Fibroblast of skin of left biceps (primary cell): Measurements from ENCODE around the gene RIPK1.
"Not testable (repeated sequence)": the region's sequence is repeated elsewhere in the genome, so short reads cannot be mapped to it uniquely, and the experiment has no call there.

Experiments
- DNase-seq, 2 experiments: peaks; one replicate each; pipeline ENCODE4 v3.0.0-alpha.2; 2013; ENCODE audit warnings: low read depth in 2 of 2

RIPK1 gene

DNA sequence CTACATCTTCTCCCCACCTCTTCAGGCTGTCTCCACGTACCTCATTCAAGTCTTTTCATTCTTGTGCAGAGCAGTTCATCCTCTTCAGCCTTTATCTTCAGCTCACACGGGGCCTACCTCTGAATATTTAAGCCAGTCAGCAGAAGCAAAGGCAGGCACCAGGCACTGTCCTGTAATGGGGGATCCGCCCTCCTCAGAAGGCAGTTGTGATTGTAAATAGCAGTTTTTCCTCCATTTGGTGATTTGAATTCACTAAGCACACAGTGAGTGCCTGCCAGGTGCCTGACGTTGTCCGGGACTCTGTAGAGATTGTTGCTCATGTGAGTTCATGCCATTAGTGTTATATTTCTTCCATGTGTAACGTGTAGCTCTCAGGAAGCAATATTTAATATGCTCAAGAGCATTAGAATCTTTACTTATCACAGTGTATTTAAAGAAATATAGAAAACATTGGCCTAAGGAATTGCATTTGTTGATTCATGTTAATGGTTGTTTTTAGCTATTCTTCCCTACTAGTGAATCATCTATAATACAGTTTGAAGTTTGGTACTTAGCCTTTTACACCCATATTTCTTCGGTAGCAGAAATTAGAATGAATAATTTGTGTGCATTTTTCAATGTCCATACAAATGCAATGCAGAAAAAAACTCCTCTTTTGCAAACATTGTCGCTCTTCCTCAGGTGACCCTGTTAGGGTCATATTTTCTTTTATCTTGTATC is 68.2 kb downstream of the RIPK1 start:
- no peak for DNase-seq

DNA sequence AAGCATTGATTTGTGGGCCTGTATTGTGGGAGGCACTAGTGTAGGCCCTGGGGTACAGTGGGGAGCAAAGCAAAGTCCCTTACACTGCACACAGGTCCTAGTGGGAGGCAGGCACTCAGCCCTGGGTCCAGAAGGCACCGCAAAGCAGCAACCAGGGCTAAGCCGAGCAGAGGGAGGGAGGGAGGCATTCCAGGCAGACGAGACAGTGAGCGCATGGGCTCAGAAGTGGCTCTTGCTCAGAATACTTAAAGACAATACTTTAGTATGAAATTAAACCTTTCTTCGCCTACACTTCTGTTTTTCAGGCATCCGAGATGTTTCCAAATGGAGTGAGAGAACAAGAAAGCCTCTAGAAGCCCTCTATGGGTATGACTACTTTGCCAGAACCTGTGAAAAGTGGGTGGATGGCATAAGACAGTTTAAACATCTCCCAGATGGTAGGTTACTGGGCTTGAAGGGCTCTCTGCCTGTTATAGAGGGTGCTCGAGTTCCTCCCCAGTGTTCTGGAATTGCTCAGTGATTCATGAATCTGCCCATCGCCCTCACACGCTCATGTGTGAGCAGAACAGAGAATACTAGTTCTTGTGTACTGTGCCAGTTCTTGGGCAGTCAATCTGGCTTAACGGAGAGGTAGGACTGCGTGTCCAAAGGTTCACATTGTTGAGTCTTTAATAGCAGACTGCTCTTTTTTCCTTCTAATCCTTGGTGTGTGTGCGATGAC is 68.9 kb downstream of the RIPK1 start:
- no peak for DNase-seq

DNA sequence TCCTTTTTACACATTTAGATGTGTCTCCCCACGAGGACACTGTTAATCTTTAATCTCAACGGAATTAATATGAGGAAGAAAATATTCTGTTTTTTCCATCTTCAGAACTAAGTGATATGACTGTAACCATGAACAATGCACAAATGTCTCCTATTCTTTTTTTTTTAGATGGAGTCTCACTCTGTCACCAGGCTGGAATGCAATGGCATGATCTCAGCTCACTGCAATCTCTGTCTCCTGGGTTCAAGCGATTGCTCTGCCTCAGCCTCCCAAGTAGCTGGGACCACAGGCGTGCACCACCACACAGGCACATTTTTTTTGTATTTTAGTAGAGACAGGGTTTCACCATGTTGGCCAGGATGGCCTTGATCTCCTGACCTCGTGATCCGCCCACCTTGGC is 69.6 kb downstream of the RIPK1 start:
- DNase-seq, result not testable (repeated sequence)

DNA sequence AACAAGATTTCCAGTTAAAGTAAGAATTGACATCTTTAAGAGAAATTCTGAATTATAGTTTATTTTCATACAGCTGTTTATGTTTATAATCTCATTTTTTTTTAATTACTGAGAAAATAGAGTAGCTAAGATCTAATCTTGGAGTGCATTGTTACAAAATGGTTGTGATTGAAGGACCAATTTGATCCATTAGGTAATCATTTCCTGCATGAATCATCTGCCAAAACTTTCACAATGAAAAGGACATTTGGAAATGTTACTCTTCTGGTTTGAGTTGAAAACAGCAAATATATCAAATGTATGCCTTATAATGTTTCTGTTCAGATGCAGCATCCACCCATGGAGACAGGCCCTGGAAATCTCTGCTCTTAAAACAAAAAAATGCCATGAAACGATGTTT is 70.0 kb downstream of the RIPK1 start:
- no peak for DNase-seq

DNA sequence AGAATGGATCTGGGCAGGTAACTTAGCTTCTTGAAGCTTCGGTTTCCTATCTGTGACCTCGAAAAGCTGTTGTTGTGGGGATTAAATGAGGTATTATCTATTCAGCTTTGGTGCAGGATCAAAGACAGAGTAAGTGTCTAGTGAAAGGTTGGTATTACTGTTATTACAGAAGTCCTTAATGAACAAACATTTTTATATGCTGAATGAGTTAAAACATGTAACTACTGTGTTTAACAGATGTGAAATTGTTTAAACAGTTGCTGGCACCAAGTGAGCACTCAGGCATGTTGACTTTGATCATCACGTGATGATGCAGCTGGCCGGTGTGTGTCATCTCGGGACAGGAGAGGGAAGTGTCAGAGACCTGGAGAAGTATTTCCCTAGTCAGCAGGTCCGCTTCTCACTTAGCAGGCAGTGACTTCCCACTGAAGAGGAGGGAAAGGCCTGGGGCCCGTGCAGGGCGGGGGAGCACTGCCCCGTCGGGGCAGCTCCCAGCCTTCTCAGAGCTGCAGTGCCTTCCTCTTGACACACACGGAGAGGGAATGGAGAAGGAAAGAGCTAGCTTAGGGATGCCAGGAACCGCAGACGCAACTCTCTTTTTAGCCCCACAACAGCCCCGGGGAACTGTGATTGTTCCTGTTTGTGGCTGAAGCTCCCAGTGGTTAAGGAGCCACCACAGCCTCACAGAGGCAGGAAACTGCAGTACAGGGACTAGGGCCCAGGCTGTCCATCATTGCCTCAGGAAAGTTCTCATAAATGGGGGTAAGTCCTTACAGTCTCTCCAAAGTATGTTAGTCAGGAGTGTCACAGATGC is 71.0 kb downstream of the RIPK1 start:
- no peak for DNase-seq

DNA sequence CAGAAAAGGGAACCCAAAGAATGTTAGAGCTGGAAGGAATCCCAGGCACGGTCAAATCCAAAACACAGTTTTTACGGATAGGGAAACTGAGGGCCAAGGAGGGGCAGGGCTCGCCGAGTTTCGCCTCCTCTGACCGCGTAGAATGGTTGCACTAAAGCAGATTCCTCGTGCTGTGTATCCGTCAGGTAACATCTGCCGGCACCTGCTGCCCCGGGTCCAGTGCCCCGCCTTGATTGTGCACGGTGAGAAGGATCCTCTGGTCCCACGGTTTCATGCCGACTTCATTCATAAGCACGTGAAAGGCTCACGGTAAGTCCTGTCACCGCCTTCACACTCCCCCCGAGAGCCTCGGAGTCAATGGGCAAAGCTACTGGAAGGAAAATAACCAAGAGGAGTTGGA is 71.9 kb downstream of the RIPK1 start:
- no peak for DNase-seq

DNA sequence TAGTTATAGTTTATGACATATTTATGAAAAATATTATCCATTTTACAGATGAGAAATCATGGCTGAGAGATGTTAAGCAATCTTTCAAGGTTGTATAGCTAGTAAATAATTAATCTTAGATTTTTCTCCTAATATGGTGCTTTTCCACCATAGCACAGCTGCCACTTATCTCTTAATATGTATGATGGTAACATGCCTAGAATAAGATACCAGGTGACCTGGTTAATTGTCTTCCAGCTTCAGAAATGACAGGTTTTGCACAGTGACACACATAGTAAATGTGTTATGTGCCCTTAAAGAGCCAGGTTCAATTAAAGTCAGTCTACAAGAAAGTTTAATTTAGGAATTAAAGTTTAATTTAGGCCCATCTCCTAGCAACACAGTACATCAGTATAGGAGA is 74.2 kb downstream of the RIPK1 start:
- no peak for DNase-seq

DNA sequence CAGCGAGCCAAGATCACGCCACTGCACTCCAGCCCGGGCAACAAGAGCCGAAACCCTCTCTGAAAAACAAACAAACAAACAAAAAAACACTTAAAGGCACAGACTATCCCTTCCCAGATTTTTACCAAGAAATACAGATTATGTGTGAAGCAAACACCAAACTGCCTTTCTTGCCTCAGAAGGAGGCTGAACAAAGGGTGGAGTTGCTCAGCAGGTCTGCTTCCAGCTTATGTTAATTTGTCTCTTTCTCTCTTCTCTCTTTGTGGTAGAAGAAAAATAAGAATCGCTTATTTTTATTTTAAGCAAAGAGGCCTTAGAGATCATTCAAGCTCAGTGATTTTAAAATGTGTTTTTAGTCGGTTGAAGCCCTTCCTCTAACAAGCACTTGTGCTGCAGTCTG is 74.9 kb downstream of the RIPK1 start:
- DNase-seq, result no peak

DNA sequence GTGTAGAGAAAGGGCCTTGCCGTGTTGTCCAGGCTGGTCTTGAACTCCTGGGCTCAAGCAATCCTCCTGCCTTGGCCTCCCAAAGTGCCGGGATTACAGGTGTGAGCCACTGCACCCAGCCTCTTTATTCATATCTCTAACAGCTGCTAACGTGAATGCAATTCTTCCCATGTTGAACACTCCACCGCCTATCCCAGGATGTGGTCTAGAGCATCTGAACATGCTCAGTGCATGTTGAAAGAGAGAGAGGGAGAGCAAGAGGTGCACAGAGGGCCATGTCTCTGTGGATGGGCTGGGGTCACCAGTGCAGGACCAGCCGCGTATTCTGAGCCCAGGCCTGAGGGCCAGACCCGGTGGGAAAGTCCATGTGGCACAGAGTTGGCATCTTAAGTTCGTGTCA is 76.3 kb downstream of the RIPK1 start:
- no peak for DNase-seq

DNA sequence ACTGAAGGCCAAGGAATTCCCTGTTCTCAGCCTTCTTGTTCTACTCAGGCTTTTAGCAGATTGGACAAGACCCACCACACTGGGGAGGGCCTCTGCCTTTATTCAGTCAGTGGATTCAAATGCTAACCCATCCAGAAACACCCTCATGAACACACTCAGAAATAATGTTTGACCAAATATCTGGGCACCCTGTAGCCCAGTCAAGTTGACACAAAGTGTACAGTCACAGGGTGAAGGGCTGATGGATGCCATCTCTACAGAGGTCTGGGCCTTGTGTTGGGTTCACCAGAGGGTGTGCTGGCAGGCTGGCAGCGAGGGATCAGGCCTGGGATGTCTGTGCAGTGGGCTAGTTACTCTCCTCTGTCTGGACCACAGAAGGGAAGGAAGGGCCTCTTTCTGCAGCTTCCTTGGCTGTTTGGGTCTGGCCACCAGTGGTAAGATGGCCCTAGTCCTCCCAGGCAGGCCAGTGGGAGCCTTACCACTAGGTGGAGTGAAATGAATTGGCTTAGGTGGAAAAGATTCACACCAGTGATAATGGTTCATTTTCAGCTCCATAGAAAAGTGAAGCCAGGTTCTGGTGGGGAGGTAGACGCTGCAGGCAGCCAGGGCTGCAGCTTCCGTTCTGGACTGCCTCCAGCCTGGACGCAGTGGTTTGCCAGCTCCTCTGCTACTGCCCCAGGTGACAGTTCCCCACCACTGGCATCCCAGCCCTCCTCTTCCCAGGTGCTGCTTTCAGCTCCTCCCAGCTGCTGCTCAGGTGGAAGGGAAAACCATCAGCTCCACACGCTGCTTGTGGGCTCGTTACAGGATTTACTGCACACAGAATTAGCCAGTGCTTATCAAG is 79.8 kb downstream of the RIPK1 start:
- no peak for DNase-seq

DNA sequence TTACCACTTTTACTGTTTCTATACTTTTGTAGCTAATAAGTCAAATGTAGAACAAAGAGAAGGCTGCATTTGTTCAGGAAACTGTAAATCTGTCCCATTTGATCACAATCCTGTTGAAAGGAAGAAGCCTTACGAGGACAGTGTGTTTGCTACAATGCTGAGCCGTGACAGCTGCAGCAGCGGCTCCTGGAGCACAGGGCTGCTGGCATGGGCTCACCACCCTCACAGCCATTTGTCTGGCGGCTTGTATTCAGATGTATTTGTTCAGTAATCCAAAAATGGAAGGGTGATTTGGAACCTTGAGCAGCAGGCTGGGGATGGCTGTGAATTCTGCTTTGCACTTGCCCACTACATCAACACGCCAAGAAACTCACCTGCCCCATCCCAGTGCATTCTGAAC is 83.4 kb downstream of the RIPK1 start:
- no peak for DNase-seq

DNA sequence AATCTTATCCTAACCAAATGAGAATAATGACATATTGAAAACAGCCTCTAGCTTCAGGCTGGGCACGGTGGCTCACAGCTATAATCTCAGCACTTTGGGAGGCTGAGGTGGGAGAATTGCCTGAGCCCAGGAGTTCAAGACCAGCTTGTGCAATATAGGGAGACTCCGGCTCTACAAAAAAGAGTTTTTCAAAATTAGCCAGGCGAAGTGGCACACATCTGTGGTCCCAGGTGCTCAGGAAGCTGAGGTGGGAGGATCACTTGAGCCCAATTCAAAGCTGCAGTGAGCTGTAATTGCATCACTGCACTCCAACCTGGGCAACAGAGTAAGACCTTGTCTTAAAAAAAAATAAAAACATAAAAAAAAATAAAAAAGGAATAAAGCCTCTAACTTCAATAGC is 84.4 kb downstream of the RIPK1 start:
- DNase-seq, result no peak

DNA sequence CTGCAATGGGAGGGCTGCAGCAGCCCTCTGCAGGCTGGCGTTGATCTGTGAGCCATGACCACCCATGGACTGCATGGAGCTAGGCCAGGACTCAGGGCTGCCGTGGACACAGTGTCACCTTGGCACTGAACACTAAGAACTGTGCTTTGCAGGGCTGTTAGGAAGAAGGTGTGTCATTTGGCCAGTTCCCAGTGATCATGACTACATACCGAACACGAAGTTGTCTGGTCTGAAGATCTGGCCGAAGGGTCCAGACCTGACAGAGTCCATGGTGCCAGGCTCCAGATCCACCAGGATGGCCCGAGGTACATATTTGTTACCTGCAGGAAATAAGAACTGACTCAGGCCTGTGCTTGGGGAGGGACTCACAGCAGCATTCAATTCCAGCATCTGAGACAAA is 87.1 kb downstream of the RIPK1 start:
- DNase-seq, result not testable (repeated sequence)

DNA sequence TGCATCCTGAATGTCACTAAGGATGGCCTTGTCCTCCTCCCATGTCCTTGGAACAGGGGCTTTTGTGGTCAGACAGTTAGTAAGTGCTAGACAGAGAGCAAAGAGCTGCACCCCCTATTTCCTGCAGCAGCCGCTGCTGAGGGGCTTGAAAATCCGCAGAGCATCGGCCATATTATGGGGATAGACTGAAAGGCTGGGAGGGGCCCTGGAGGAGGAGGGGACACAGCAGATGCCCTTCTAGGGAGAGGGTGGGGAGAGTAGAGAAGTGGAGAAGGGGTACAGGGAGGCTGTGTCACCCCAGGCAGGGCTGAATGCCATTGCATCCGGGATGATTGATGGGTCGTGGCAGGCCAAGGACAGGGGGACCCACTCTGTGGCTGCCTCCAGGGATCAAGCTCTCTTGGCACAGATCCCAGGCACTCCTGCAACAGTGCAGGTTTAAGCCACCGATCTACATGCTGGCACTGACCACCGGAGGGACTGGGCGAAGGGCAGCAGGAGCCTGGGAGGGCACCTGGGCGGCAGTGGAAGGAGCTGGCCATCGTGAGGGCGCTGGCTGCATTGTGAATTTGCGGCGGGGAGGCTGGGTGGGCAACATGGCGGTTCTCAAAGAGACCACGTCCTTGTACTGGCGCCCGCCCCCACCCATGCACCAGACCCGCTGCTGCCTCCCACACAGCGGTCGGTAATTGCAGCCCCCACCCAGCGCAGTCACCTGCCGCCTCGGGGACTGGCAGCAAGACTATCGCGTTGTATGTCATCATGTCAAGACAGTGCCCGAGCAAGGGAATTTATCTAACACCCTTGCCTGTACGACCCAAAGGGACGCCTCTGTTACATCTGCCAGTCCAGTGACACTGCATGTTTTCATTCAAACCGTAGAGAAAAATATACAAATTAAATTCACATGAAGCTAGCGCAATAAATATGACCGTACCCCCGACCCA is 88.2 kb downstream of the RIPK1 start:
- not testable (repeated sequence) for DNase-seq

DNA sequence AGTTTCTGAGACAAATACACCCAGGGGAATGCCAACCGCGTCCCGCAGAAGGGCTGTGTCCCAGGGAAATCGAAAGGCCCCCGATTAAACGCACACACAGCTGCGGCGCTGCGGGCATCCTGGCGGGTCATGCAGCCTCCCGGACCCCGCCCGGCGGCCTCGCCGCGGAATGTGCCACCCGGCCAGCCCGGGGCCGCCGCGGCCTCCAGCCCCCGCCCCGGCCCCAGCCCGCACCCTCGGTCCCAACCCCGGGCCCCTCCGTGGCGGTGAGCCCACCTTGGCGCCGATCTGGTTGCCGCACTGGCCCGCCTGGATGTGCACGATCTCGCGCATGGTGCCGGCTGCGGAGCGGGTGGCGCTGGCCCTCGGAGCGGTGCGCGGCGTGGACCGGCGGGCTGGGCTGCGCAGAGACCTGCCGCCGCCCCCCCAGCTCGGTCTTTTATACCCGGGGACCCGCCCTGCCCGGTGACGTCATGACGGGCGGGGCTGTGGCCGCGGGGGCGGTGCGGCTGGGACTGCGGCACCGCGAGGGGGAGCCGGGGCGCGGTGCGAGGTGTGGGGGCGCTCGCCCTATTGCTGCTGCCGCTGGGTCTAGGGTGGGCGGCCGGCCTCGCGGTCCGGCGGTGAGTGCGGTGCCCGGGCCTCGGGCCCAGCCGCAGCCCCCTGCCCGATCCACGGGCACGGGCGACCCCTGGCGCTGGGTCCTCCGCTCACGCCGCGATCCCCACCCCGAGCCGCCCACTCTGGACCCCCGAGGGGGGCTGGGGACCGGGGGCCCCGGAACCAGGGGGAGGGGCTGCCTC is 89.0 kb downstream of the RIPK1 start, which contains the start of gene TUBB2A:
Gene TUBB2A, minus strand, starts transcription at position 414 of the 803 bp plus-strand sequence. Its CDS starts 81 bp downstream, at position 333.
- DNase-seq, result peak; percentile 62 to 68

DNA sequence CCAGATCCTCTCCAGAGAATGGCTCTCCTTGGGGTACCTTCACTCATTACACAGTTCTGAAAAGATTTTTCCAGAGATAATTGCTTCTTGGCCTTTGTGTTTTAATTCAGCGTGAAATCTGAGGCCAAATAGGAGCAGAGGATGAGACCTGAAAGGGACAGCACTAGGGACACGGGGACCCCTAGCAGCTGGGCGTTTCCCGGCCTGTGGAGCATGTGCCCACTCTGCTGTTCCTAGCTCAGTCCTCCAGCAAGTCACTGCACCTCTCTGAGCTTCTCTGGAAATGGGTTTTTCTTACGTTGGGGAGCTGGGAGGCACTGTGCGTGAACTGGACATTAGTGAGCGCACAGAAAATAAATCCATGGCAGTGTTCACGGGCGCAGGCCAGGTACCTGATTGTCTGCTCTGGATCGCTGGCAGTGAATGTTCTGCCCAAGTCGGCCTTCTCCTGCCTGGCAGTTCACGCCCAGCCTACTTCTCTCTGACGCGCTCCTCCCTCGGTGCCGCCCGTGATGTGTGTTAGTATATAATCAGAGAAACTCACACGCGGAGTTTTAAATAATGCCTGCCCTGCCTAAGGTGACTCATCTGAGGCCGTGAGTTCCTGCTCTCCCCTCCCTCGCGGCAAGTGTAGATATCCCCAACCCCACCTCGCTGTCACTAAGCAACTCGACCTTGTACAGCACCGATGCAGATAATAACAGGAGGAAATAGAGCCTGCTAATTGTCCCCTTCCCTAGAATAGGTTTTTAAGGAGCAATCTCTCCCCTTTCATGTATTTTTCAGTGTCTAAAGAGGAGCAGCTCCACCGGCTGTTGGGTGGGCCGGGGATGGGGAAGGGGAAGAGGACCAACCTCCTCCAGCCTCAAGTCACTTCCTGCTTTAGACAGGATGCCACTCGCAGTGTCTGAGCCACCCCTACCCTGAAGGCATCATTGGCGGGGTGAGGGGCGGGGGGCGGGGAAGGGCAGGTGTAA is 91.8 kb downstream of the RIPK1 start:
- DNase-seq, result no peak

DNA sequence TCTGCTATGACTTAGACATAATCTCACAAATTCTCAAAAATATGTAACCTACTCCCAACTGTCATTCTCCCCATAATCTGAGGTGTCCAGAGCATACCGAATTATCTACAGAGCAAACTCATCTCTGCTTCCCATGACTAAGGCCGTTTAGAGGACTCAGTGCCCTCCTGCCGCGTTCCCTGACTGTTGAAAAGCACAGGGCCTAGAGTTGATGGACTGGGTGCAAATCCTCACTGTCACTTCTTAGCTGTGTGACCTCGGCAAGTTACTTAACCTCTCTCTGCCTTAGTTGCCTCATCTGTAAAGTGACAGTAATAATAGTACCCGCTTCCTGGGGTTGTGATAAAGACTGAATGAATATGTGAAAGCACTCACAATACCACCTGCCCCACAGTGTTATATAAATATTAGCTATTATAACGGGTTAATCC is 93.8 kb downstream of the RIPK1 start:
- no peak for DNase-seq

DNA sequence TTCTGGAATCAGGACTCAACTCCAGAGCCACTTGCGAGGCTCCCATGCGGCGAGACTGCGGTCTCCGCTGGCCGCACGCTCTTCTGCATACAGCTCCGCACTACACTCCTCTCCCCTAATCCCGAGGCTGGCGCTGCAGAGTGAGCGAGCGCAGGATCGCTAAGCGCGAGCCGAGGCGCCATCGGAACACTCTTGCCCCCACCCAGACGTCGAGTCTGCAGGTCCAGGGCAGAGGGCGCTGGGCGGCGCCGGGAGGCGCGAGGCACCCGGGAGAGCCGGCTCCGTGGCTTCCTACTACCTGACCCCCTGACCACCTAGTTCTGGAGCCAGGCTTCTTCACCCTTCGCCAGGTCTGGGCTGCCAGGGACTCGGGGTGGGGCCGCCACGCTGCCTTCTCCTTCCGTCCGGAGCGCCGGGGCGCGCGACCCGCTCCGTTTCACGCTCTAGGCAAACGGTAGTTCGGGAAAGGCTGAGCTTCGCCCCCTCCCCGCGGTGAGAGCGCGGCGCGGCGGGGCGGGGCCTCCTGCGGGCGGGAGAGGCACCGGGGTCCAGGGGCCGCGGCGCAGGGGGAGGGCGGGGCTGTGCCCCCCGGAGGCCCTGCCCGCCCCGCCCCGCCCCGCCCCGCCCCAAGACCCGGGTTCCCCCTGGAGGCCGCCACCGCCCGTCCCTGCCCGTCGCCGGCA is 94.4 kb downstream of the RIPK1 start:
- peak in 1 of 2 experiments; percentile 45 for DNase-seq
